Measurements from ENCODE around the gene PTPRQ. TPM values are rescaled to one million over a fixed set of nuclear protein-coding genes. Genes with fewer than 3 reads are reported as not detected.
A peak's percentile ranks its signal among the peaks of the same experiment; 100 is the strongest.

The PTPRQ gene
- polyA plus RNA-seq, 1 of the 3 experiments (the other 2 are of a cell fraction), result 0.46 TPM

- TF ChIP-seq, protein P1, sequence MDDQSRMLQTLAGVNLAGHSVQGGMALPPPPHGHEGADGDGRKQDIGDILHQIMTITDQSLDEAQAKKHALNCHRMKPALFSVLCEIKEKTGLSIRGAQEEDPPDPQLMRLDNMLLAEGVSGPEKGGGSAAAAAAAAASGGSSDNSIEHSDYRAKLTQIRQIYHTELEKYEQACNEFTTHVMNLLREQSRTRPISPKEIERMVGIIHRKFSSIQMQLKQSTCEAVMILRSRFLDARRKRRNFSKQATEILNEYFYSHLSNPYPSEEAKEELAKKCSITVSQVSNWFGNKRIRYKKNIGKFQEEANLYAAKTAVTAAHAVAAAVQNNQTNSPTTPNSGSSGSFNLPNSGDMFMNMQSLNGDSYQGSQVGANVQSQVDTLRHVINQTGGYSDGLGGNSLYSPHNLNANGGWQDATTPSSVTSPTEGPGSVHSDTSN (IDR thresholded peaks at IDR 0.05), result peak; percentile 41; the same call in 1 of the 2 replicates
- TF ChIP-seq EZH2phosphoT487 (IDR thresholded peaks at IDR 0.05; ENCODE audit: borderline replicate concordance, low read depth) (no peak), RFX5 (IDR thresholded peaks at IDR 0.05; ENCODE audit: low read length) (no peak), FOXM1 (IDR thresholded peaks at IDR 0.05; ENCODE audit: low read depth) (no peak), NFIC (IDR thresholded peaks at IDR 0.05; ENCODE audit: borderline replicate concordance) (peak; percentile 60; the same call in 1 of the 2 replicates), YY1 (IDR thresholded peaks at IDR 0.05; ENCODE audit: low read depth) (no peak), REST (IDR thresholded peaks at IDR 0.05; ENCODE audit: low read depth, low read length) (no peak), GATA2 (CRISPR knock-in tag; IDR thresholded peaks at IDR 0.05) (no peak), TEAD4 (IDR thresholded peaks at IDR 0.05; ENCODE audit: borderline replicate concordance, insufficient read depth) (peak; percentile 81; the same call in 1 of the 2 replicates), SIN3A (IDR thresholded peaks at IDR 0.05; ENCODE audit: borderline replicate concordance, low read depth, low read length) (no peak), MEF2A (IDR thresholded peaks at IDR 0.05; ENCODE audit: borderline replicate concordance, low read depth) (0 out of 2 replicates have a peak, but pooled peaks have one; percentile 34), GABPA (IDR thresholded peaks at IDR 0.05; ENCODE audit: low read depth) (no peak), ELF1 (IDR thresholded peaks at IDR 0.05) (no peak), NRF1 (IDR thresholded peaks at IDR 0.05; ENCODE audit: low read depth, low read length) (no peak), TAF1 (IDR thresholded peaks at IDR 0.05; ENCODE audit: borderline replicate concordance, low read depth, low read length) (no peak), MAX (IDR thresholded peaks at IDR 0.05; ENCODE audit: low read depth) (no peak), FOXJ3 (CRISPR knock-in tag; IDR thresholded peaks at IDR 0.05) (no peak), MXI1 (IDR thresholded peaks at IDR 0.05; ENCODE audit: low read depth, low read length) (no peak)
- TF ChIP-seq, protein P2, sequence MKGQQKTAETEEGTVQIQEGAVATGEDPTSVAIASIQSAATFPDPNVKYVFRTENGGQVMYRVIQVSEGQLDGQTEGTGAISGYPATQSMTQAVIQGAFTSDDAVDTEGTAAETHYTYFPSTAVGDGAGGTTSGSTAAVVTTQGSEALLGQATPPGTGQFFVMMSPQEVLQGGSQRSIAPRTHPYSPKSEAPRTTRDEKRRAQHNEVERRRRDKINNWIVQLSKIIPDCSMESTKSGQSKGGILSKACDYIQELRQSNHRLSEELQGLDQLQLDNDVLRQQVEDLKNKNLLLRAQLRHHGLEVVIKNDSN (IDR thresholded peaks at IDR 0.05; ENCODE audit: borderline replicate concordance, low read depth), result no peak
These were observed 149.7 kb downstream of the PTPRQ start (continued) for GRCh38 chr12:80593766-80594165.

All from SK-N-SH (cell line).